Pancreas (tissue), 10 donors: ENCODE results near the gene TMEM31. TPM values are rescaled to one million over a fixed set of nuclear protein-coding genes. Genes with fewer than 3 reads are reported as not detected.
A peak's percentile ranks its signal among the peaks of the same experiment; 100 is the strongest.

Source experiments
- ATAC-seq, 4 donors: fragments of 200-7000 bp; cut with Tn5 transposase; one replicate each; pipeline versions ENCODE4 v1.8.0 to v1.9.1; 2020; ENCODE audit warnings: mild to moderate bottlenecking in 4 of 4, moderate library complexity in 4 of 4
- DNase-seq, 6 donors: peaks; one replicate each; pipeline ENCODE4 v3.0.0-alpha.2; 2020
- FAIRE-seq: peaks from 2 replicates; lab custom pipeline; 2012; peaks lifted over from hg19 to GRCh38; lab: Jason Lieb, UNC
- H3K27ac ChIP-seq, 4 donors: fragments of 200-600 bp; sonication (generic); 1 replicate in 3 of 4; 2 replicates in 1 of 4; pipeline versions ENCODE4 v1.5.0 to v1.8.0; 2020
- H3K27me3 ChIP-seq, 4 donors: fragments of 200-600 bp; one replicate each; pipeline ENCODE4 v1.8.0; 2021
- H3K36me3 ChIP-seq, 3 donors: fragments of 200-600 bp; sonication (generic) in 1 of 3; one replicate each; pipeline versions ENCODE4 v1.5.0 to v1.8.0; 2020 to 2021
- H3K4me1 ChIP-seq, 3 donors: fragments of 200-600 bp; one replicate each; pipeline ENCODE4 v1.8.0; 2021
- H3K4me3 ChIP-seq, 4 donors: fragments of 200-600 bp; sonication (generic) in 2 of 4; one replicate each; pipeline versions ENCODE4 v1.5.0 to v1.8.0; 2020 to 2021
- H3K9me3 ChIP-seq, 4 donors: fragments of 200-600 bp; one replicate each; pipeline ENCODE4 v1.8.0; 2021
- CTCF ChIP-seq, 4 donors: fragments of 200-600 bp; sonication (generic) in 3 of 4; IDR thresholded peaks; one replicate each; pipeline versions ENCODE4 v1.5.0 to v1.8.0; 2021; ENCODE audit warnings: antibody characterized with exemption in 4 of 4
- WGBS, 2 donors: extraction: QIAGEN DNeasy Blood & Tissue Kit; methylation state at CpG; one replicate each; pipeline ENCODE4 v1.1.7; 2013; 5-methylcytosine and 5-hydroxymethylcytosine counted together
- intact Hi-C, 3 donors: fragments of 100-400 bp; cut with DNase I; formaldehyde crosslinking; loops; one replicate each; pipeline versions ENCODE4 v1.11.1 to v1.14.2; 2022
- polyA plus RNA-seq, 2 donors: library from polyadenylated mRNA; stranded (reverse); fragments of 200-250 nt; gene quantifications; one replicate each; pipeline ENCODE4 v1.2.3, GENCODE V29; 2013
- total RNA-seq, 6 donors: library from RNA; stranded (reverse); fragmentation: NEBNext Ultra II Directional in 4 of 6; extraction: Animal tissue kit (Norgen Biotek cat#: 25700) in 4 of 6; gene quantifications; one replicate each; pipeline versions ENCODE4 v1.2.1 to v1.2.4, GENCODE V29; 2021 to 2023
- donor health status: healthy with polysubstance abuse.
- donor health status: DM: no; HTN: no; CAD: no; lungs with moderate emphysema.
- donor health status: DM: no; HTN: no; CAD: no.
- donor health status: control.
- donor health status: control.
- donor health status: Bipolar disorder and iron deficiency.
- donor health status: DM: yes; HTN: yes; CAD: no.
- donor health status: DM: no; HTN: no; CAD: no.
- donor health status: DM: no; HTN: no; CAD: no.
- donor health status: DM: yes; HTN: yes; CAD: no.

Gene TMEM31
- not detected for total RNA-seq
- polyA plus RNA-seq = under 1 TPM in 1 of 2 donors, not detected in 1; 0.35 TPM

GRCh38 chrX:103710609-103711008 is at the start of gene TMEM31:
Gene TMEM31, plus strand, starts transcription at chrX:103710909. Its CDS starts 1,350 bp downstream, at chrX:103712259.
- Histone ChIP-seq H3K27me3 (peaks cover 0 to 4% (median 0%) of the 10 kb centered on the region in 4 donors), H3K4me3 (no peak within 1 kb of the TSS), H3K36me3 (no peaks in the 10 kb centered on the region), H3K27ac (no peak within 1 kb of the TSS), H3K4me1 (no peaks in the 10 kb centered on the region), H3K9me3 (no peaks in the 10 kb centered on the region)
- no peak for TF ChIP-seq CTCF (IDR thresholded peaks at IDR 0.05)
- ATAC-seq (no peak), DNase-seq (no peak), FAIRE-seq (no peak)
- 73 to 84% methylated on average over 5 of the region's 5 CpGs for WGBS, 2 donors
- intact Hi-C loops = no loop called here

- no peaks in the 10 kb centered on the region for H3K9me3 ChIP-seq
- DNase-seq (peak in 4 of 6 donors; percentile 16 to 71 (median 54)), FAIRE-seq (no peak), ATAC-seq (no peak)
- no peak overlapping the region for H3K27ac ChIP-seq
- no peaks in the 10 kb centered on the region for H3K4me1 ChIP-seq
- 28 to 31% methylated on average over 23 of the region's 23 CpGs for whole genome bisulfite sequencing, 2 donors
- H3K27me3 ChIP-seq = peaks cover 0 to 13% (median 0%) of the 10 kb centered on the region in 4 donors
- intact Hi-C loops = no loop called here
- H3K36me3 ChIP-seq = no peaks in the 10 kb centered on the region
- H3K4me3 ChIP-seq = no peak overlapping the region
- TF ChIP-seq CTCF (IDR thresholded peaks at IDR 0.05) = no peak
Measured at GRCh38 chrX:103663981-103664762, 46.5 kb upstream of the TMEM31 start.

GRCh38 chrX:103666202-103667107 is 44.3 kb upstream of the TMEM31 start:
- ATAC-seq (no peak), FAIRE-seq (no peak), DNase-seq (no peak)
- Histone ChIP-seq H3K36me3 (no peaks in the 10 kb centered on the region), H3K27me3 (peaks cover 0 to 13% (median 0%) of the 10 kb centered on the region in 4 donors), H3K27ac (no peak overlapping the region), H3K4me1 (no peaks in the 10 kb centered on the region), H3K9me3 (no peaks in the 10 kb centered on the region), H3K4me3 (no peak overlapping the region)
- intact Hi-C loops = no loop called here
- WGBS, 2 donors = 70 to 93% methylated on average over 3 of the region's 3 CpGs
- TF ChIP-seq CTCF (IDR thresholded peaks at IDR 0.05) = no peak

- H3K27me3 ChIP-seq = no peaks in the 10 kb centered on the region
- FAIRE-seq = no peak
- H3K9me3 ChIP-seq = no peaks in the 10 kb centered on the region
- no peak for ATAC-seq
- no peak for TF ChIP-seq CTCF (IDR thresholded peaks at IDR 0.05)
- no peaks in the 10 kb centered on the region for H3K4me1 ChIP-seq
- intact Hi-C loops = no loop called here
- H3K36me3 ChIP-seq = no peaks in the 10 kb centered on the region
- DNase-seq = no peak
- 63 to 81% methylated on average over 1 of the region's 1 CpG for WGBS, 2 donors
- no peak overlapping the region for H3K4me3 ChIP-seq
- H3K27ac ChIP-seq = no peak overlapping the region
Measured at GRCh38 chrX:103669745-103670144, 41.0 kb upstream of the TMEM31 start.
